GM13977 (cell line): Measurements from ENCODE around the gene GSG1L.

ENCODE experiments used
- DNase-seq: peaks from one replicate; pipeline ENCODE4 v3.0.0; 2012; ENCODE audit warnings: low spot score
- CTCF ChIP-seq: IDR thresholded peaks from 2 replicates; pipeline ENCODE4 v1.5.1; 2012; ENCODE audit warnings: mild to moderate bottlenecking, control low read depth; ENCODE audit not compliant: insufficient read depth; ENCODE audit errors: extremely low read depth, missing control alignments
- in situ Hi-C: fragments of 300-500 bp; cut with MboI; formaldehyde crosslinking; loops from one replicate; pipeline ENCODE4 v1.12.0; 2022; ENCODE audit warnings: low sequenced_read_pairs, low pct_unique_long_range_greater_than_20kb, mixed read lengths, inconsistent platforms; ENCODE audit not compliant: unreplicated experiment

GSG1L gene

GRCh38 chr16:28081391-28081968 lies 18.0 kb upstream of the GSG1L start:
- no peak for TF ChIP-seq CTCF
- in situ Hi-C loops, result no loop called here
- no peak for DNase-seq

GRCh38 chr16:28078261-28078660 lies 14.7 kb upstream of the GSG1L start:
- DNase-seq, result no peak
- TF ChIP-seq CTCF, result no peak
- in situ Hi-C loops, result no loop called here

GRCh38 chr16:28073836-28074235 lies 10.3 kb upstream of the GSG1L start:
- TF ChIP-seq CTCF, result no peak

GRCh38 chr16:28072087-28072486 lies 8.6 kb upstream of the GSG1L start:
- no peak for DNase-seq
- TF ChIP-seq CTCF, result no peak
- in situ Hi-C loops, result no loop called here

More at GRCh38 chr16:28073836-28074235, 10.3 kb upstream of the GSG1L start:
- in situ Hi-C loops, result no loop called here
- DNase-seq, result no peak

- no peak for TF ChIP-seq CTCF
- in situ Hi-C loops, result no loop called here
These were observed 6.7 kb upstream of the GSG1L start for GRCh38 chr16:28069971-28070794.

GRCh38 chr16:28068976-28069375 lies 5.5 kb upstream of the GSG1L start:
- in situ Hi-C loops, result no loop called here
- no peak for DNase-seq
- no peak for TF ChIP-seq CTCF

More at GRCh38 chr16:28069971-28070794, 6.7 kb upstream of the GSG1L start:
- no peak for DNase-seq
